Thoracic aorta (tissue), 2 donors: ENCODE data around the gene ARHGEF18. TPM values are rescaled to one million over a fixed set of nuclear protein-coding genes. Genes with fewer than 3 reads are reported as not detected.

Experiments used
- ATAC-seq: fragments of 150-250 bp; one replicate; pipeline ENCODE4 v1.8.0; 2017; ENCODE audit warnings: low read depth; ENCODE audit not compliant: insufficient number of reproducible peaks, low FRiP score
- DNase-seq: peaks from one replicate; pipeline ENCODE4 v3.0.0-alpha.2; 2020; ENCODE audit warnings: low spot score
- H3K27ac ChIP-seq, 2 donors: fragments of 200-600 bp; sonication (generic); 1 replicate in 1 of 2; 2 replicates in 1 of 2; pipeline ENCODE4 v1.5.1; 2016; ENCODE audit warnings: mild to moderate bottlenecking in 2 of 2, moderate library complexity in 2 of 2
- H3K27me3 ChIP-seq: fragments of 200-600 bp; sonication (generic); replicated peaks from 2 replicates; pipeline ENCODE4 v1.6.0; 2016; ENCODE audit warnings: mild to moderate bottlenecking; ENCODE audit not compliant: insufficient read depth
- H3K36me3 ChIP-seq: fragments of 200-600 bp; sonication (generic); one replicate; pipeline ENCODE4 v1.5.1; 2016
- H3K4me1 ChIP-seq, 2 donors: fragments of 200-600 bp; sonication (generic); 1 replicate in 1 of 2; 2 replicates in 1 of 2; pipeline versions ENCODE4 v1.5.1 to v1.6.0; 2016; ENCODE audit warnings: low read depth in 2 of 2, mild to moderate bottlenecking in 1 of 2; ENCODE audit not compliant: control insufficient read depth in 1 of 2
- H3K4me3 ChIP-seq: fragments of 200-600 bp; sonication (generic); 2 replicates; pipeline ENCODE4 v1.5.1; 2016; ENCODE audit warnings: mild to moderate bottlenecking
- H3K9me3 ChIP-seq: fragments of 200-600 bp; sonication (generic); 2 replicates; pipeline ENCODE4 v1.5.1; 2016
- CTCF ChIP-seq: fragments of 200-600 bp; sonication (generic); IDR thresholded peaks from one replicate; pipeline ENCODE4 v1.5.1; 2019; ENCODE audit warnings: antibody characterized with exemption
- total RNA-seq, 2 donors: library from RNA; depleted of rRNA; stranded (reverse); fragments of >200 nt; gene quantifications; one replicate each; pipeline versions ENCODE4 v1.1.0 to v1.2.3, GENCODE V29; 2016

The ARHGEF18 gene
- total RNA-seq, 2 donors from 2014 or later = 21.8 to 22.7 TPM

DNA sequence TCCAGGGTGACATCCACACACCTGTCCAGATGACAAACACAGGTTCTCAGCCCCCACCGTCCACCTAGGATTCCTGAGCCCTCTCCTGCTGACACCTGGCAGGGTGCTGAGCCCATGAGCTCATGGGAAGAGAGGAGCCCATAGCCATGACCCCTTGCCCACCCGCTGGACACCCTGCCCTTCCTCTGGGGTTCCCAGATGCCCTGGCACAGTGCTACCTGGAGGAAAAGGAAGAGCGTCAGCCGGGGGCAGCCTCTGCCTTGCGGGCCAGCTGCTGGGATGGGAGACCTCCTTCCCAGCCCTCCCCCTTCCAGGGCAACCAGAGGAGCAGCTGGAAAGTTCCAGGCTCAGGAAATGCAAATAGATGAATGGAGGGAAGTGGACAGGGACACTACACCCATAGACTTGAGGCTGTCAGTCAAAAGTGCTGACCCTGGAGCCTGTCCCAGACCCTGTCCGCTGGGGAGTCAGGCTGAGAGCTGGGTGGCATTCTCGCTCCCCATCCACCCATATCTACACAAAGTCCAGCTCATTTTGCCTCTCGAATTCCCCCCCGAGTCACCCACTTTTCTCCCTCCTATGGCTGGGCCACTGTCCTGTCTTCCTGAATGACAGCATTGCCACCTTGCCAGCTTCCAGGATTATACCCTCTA, 12.3 kb upstream of the ARHGEF18 start:
- ATAC-seq (no peak), DNase-seq (no peak)
- no peak for TF ChIP-seq CTCF
- Histone ChIP-seq H3K36me3 (no peaks in the 10 kb centered on the region), H3K4me1 (peaks cover 0 to 5% of the 10 kb centered on the region in 2 donors), H3K4me3 (no peak overlapping the region), H3K27ac (no peak overlapping the region), H3K27me3 (no peaks in the 10 kb centered on the region), H3K9me3 (no peaks in the 10 kb centered on the region)

DNA sequence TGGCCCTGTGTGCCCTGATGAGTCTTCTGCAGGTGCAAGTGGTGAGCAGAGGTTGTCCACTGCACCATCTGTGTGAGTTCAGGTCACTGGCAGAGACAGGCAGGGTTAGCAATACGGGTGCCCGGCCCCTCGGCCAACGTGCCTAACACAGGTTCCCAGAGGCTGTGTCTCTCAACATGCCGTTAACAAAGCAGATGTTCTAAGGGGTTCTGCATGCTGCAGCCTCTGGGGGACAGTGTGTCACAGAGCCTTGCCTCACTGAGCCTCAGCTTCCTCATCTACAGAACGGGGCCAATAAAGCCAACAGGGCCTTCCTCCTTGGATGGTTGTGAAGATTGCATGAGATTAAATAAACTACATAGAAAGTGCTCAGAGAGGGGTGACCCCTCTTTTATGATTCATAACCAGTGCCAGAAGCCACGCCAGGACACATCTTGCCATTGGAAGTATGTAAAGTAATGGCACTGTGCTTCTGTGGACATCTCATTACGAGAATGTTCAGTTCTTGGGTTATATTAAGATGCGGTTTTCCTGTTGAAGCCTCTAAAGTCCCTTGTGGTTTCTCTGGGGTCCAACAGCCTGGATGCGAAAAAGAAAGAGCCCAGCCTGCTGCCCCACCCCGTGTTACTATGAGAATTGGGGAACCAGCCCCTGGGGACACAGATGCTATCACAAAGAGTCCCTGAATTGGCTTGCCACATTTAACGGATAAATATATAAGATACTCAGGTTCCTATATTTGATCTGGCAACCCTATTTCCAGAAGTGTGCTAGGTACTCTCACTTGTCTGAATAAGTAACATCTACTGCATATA, 11.2 kb upstream of the ARHGEF18 start:
- Histone ChIP-seq H3K4me1 (peaks cover 0 to 5% of the 10 kb centered on the region in 2 donors), H3K9me3 (no peaks in the 10 kb centered on the region), H3K36me3 (no peaks in the 10 kb centered on the region), H3K27me3 (no peaks in the 10 kb centered on the region), H3K27ac (no peak overlapping the region), H3K4me3 (no peak overlapping the region)
- ATAC-seq (no peak), DNase-seq (no peak)
- TF ChIP-seq CTCF = no peak

DNA sequence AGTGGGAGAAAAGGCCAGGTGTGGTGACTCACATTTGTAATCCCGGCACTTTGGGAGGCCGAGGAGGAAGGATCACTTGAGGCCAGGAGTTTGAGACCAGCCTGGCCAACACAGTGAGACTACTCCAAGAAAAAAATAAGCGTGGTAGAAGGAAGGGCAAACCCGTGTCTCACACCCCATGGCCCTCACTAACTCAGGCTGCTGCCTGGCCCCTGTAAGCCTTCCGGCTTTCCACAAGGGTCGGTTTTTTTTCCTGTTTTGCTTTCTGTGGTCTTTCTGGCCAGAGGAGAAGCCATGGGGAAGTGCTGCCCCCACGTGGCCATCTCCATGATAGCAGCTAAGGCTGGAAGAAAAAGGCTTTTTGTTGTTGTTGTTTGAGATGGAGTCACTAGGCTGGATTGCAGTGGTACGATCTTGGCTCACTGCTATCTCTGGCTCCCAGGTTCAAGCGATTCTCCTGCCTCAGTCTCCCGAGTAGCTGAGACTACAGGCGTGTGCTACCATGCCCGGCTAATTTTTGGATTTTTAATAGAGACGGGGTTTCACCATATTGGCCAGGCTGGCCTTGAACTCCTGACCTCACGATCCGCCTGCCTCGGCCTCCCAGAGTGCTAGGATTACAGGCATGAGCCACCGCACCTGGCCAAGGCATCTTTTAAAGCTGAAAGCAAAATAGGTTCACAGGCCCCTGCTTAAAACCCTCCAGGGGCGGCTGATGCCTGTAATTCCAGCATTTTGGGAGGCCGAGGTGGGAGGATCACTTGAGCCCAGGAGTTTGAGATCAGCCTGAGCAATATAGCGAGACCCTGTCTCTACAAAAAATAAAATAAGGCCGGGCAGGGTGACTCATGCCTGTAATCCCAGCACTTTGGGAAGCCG, 7.5 kb upstream of the ARHGEF18 start:
- DNase-seq = peak; percentile 34
- Histone ChIP-seq H3K27ac (no peak overlapping the region), H3K4me3 (no peak overlapping the region), H3K27me3 (no peaks in the 10 kb centered on the region), H3K9me3 (no peaks in the 10 kb centered on the region), H3K4me1 (peaks cover 0 to 5% of the 10 kb centered on the region in 2 donors), H3K36me3 (no peaks in the 10 kb centered on the region)
- TF ChIP-seq CTCF = peak; percentile 94
- no peak for ATAC-seq

DNA sequence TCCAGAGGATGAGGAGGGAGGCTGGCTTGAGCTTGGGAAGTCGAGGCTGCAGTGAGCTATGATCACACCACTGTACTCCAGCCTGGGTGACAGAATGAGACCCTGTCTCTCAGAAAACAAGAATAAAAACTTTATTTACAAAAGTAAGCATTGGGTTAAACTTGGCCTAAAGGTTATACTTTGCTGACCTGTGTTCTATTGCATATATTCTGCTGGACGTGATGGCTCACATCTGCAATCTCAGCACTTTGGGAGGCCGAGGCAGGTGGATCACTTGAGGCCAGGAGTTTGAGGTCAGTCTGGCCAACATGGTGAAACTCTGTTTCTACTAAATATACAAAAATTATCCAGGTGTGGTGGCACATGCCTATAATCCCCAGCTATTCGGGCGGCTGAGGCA, 6.6 kb upstream of the ARHGEF18 start:
- no peak for DNase-seq
- no peaks in the 10 kb centered on the region for H3K27me3 ChIP-seq
- no peak for TF ChIP-seq CTCF
- H3K27ac ChIP-seq = no peak overlapping the region
- H3K9me3 ChIP-seq = no peaks in the 10 kb centered on the region
- H3K4me1 ChIP-seq = peaks cover 0 to 1% of the 10 kb centered on the region in 2 donors
- H3K36me3 ChIP-seq = no peaks in the 10 kb centered on the region
- no peak overlapping the region for H3K4me3 ChIP-seq
- no peak for ATAC-seq
